ENCODE results near the gene S100PBP.
"Not testable (repeated sequence)": the region's sequence is repeated elsewhere in the genome, so short reads cannot be mapped to it uniquely, and the experiment has no call there.

Gene S100PBP

GRCh38 chr1:32900956-32901822, 83.7 kb downstream of the S100PBP start, which contains the start of gene TMEM54:
TSS of gene TMEM54 (minus strand) at chr1:32901389. CDS start at chr1:32901238, 151 bp downstream.
- no peaks in the 10 kb centered on the region for H3K9me3 ChIP-seq (ENCODE audit: control insufficient read depth, low read depth, low read length)
- H3K36me3 ChIP-seq (ENCODE audit: control insufficient read depth, low read depth, low read length) = no peaks in the 10 kb centered on the region
- H3K4me3 ChIP-seq (ENCODE audit: low read length) = peak within 1 kb of the TSS; percentile 50
- H3K9ac ChIP-seq (ENCODE audit: low read length) = no peak within 1 kb of the TSS
- peaks cover 44% of the 10 kb centered on the region for H3K27me3 ChIP-seq (ENCODE audit: control insufficient read depth, insufficient read depth, low read length)
- no peak within 1 kb of the TSS for H3K27ac ChIP-seq (ENCODE audit: low read length)
- H3K4me1 ChIP-seq (ENCODE audit: control insufficient read depth, low read depth, low read length) = no peaks in the 10 kb centered on the region

GRCh38 chr1:32901823-32902534, 84.5 kb downstream of the S100PBP start:
- Histone ChIP-seq H3K27me3 (ENCODE audit: control insufficient read depth, insufficient read depth, low read length) (peaks cover 44% of the 10 kb centered on the region), H3K9ac (ENCODE audit: low read length) (no peak overlapping the region), H3K9me3 (ENCODE audit: control insufficient read depth, low read depth, low read length) (no peaks in the 10 kb centered on the region), H3K4me3 (ENCODE audit: low read length) (peak overlapping the region; percentile 47), H3K36me3 (ENCODE audit: control insufficient read depth, low read depth, low read length) (no peaks in the 10 kb centered on the region), H3K4me1 (ENCODE audit: control insufficient read depth, low read depth, low read length) (no peaks in the 10 kb centered on the region), H3K27ac (ENCODE audit: low read length) (no peak overlapping the region)

GRCh38 chr1:32902535-32902920, 85.1 kb downstream of the S100PBP start:
- Histone ChIP-seq H3K27me3 (ENCODE audit: control insufficient read depth, insufficient read depth, low read length) (peaks cover 44% of the 10 kb centered on the region), H3K27ac (ENCODE audit: low read length) (no peak overlapping the region), H3K9ac (ENCODE audit: low read length) (no peak overlapping the region)

GRCh38 chr1:32903991-32904785, 86.7 kb downstream of the S100PBP start:
- H3K4me3 ChIP-seq (ENCODE audit: low read length) = no peak overlapping the region
- peaks cover 36% of the 10 kb centered on the region for H3K27me3 ChIP-seq (ENCODE audit: control insufficient read depth, insufficient read depth, low read length)
- H3K4me1 ChIP-seq (ENCODE audit: control insufficient read depth, low read depth, low read length) = no peaks in the 10 kb centered on the region
- no peak overlapping the region for H3K27ac ChIP-seq (ENCODE audit: low read length)
- no peaks in the 10 kb centered on the region for H3K9me3 ChIP-seq (ENCODE audit: control insufficient read depth, low read depth, low read length)
- H3K9ac ChIP-seq (ENCODE audit: low read length) = no peak overlapping the region
- no peaks in the 10 kb centered on the region for H3K36me3 ChIP-seq (ENCODE audit: control insufficient read depth, low read depth, low read length)

More at GRCh38 chr1:32902535-32902920, 85.1 kb downstream of the S100PBP start:
- Histone ChIP-seq H3K4me3 (ENCODE audit: low read length) (no peak overlapping the region), H3K36me3 (ENCODE audit: control insufficient read depth, low read depth, low read length) (no peaks in the 10 kb centered on the region), H3K4me1 (ENCODE audit: control insufficient read depth, low read depth, low read length) (no peaks in the 10 kb centered on the region), H3K9me3 (ENCODE audit: control insufficient read depth, low read depth, low read length) (no peaks in the 10 kb centered on the region)

- no peaks in the 10 kb centered on the region for H3K4me1 ChIP-seq (ENCODE audit: control insufficient read depth, low read depth, low read length)
- no peak overlapping the region for H3K4me3 ChIP-seq (ENCODE audit: low read length)
- no peak overlapping the region for H3K9ac ChIP-seq (ENCODE audit: low read length)
- no peak overlapping the region for H3K27ac ChIP-seq (ENCODE audit: low read length)
- H3K36me3 ChIP-seq (ENCODE audit: control insufficient read depth, low read depth, low read length) = no peaks in the 10 kb centered on the region
- no peaks in the 10 kb centered on the region for H3K9me3 ChIP-seq (ENCODE audit: control insufficient read depth, low read depth, low read length)
- peaks cover 30% of the 10 kb centered on the region for H3K27me3 ChIP-seq (ENCODE audit: control insufficient read depth, insufficient read depth, low read length)
Measured at GRCh38 chr1:32904797-32905196, 87.3 kb downstream of the S100PBP start.

GRCh38 chr1:32905588-32905987, 88.1 kb downstream of the S100PBP start:
- H3K27me3 ChIP-seq (ENCODE audit: control insufficient read depth, insufficient read depth, low read length) = peaks cover 22% of the 10 kb centered on the region
- not testable (repeated sequence) for H3K36me3 ChIP-seq (ENCODE audit: control insufficient read depth, low read depth, low read length); H3K4me1 ChIP-seq (ENCODE audit: control insufficient read depth, low read depth, low read length); H3K9ac ChIP-seq (ENCODE audit: low read length); H3K9me3 ChIP-seq (ENCODE audit: control insufficient read depth, low read depth, low read length); H3K27ac ChIP-seq (ENCODE audit: low read length); H3K4me3 ChIP-seq (ENCODE audit: low read length)

- peaks cover 12% of the 10 kb centered on the region for H3K27me3 ChIP-seq (ENCODE audit: control insufficient read depth, insufficient read depth, low read length)
- H3K9me3 ChIP-seq (ENCODE audit: control insufficient read depth, low read depth, low read length) = no peaks in the 10 kb centered on the region
- H3K27ac ChIP-seq (ENCODE audit: low read length) = no peak overlapping the region
- H3K36me3 ChIP-seq (ENCODE audit: control insufficient read depth, low read depth, low read length) = no peaks in the 10 kb centered on the region
- no peak overlapping the region for H3K4me3 ChIP-seq (ENCODE audit: low read length)
- H3K4me1 ChIP-seq (ENCODE audit: control insufficient read depth, low read depth, low read length) = no peaks in the 10 kb centered on the region
- no peak overlapping the region for H3K9ac ChIP-seq (ENCODE audit: low read length)
Measured at GRCh38 chr1:32906654-32907053, 89.2 kb downstream of the S100PBP start.

- Histone ChIP-seq H3K27ac (ENCODE audit: low read length) (no peak overlapping the region), H3K9me3 (ENCODE audit: control insufficient read depth, low read depth, low read length) (no peaks in the 10 kb centered on the region), H3K9ac (ENCODE audit: low read length) (no peak overlapping the region), H3K27me3 (ENCODE audit: control insufficient read depth, insufficient read depth, low read length) (peaks cover 4% of the 10 kb centered on the region), H3K36me3 (ENCODE audit: control insufficient read depth, low read depth, low read length) (no peaks in the 10 kb centered on the region), H3K4me1 (ENCODE audit: control insufficient read depth, low read depth, low read length) (no peaks in the 10 kb centered on the region), H3K4me3 (ENCODE audit: low read length) (no peak overlapping the region)
Measured at GRCh38 chr1:32907435-32907834, 90.0 kb downstream of the S100PBP start.

Measured in iPS-18a (cell line).